Right lobe of liver (tissue), 4 donors: ENCODE results near the gene TFPI2.

Source experiments
- CTCF ChIP-seq, 4 donors: fragments of 200-600 bp in 3 of 4; fragments of 450-650 bp in 1 of 4; IDR thresholded peaks; one replicate each; pipeline versions ENCODE4 v1.5.1 to v1.8.0; 2016 to 2022; ENCODE audit warnings: antibody characterized with exemption in 4 of 4, mild to moderate bottlenecking in 2 of 4
- POLR2A ChIP-seq: fragments of 450-650 bp; IDR thresholded peaks from one replicate; pipeline ENCODE4 v1.6.1; 2017; ENCODE audit warnings: antibody characterized with exemption, mild to moderate bottlenecking
- donor health status: DM: no; HTN: no; CAD: no.
- donor health status: DM: no; HTN: no; CAD: no.
- donor health status: DM: no; HTN: yes; CAD: no.

GRCh38 chr7:93894426-93894825 lies 3.9 kb upstream of the TFPI2 start:
- TF ChIP-seq CTCF (IDR thresholded peaks at IDR 0.05) (no peak), POLR2A (no peak)
